ENCODE data around the gene MEGF11. TPM values are rescaled to one million over a fixed set of nuclear protein-coding genes. Genes with fewer than 3 reads are reported as not detected.

Gene MEGF11
- polyA plus RNA-seq, 3 donors, result not detected

GRCh38 chr15:66156310-66156975 lies 97.1 kb downstream of the MEGF11 start:
- Histone ChIP-seq H3K9me3 (replicated peaks in 1 of 2; ENCODE audit: control insufficient read depth in 1 of 2, insufficient read depth in 1 of 2, low read length in 2 of 2) (no peaks in the 10 kb centered on the region), H4K20me1 (ENCODE audit: insufficient read depth, low read length) (no peaks in the 10 kb centered on the region), H3K36me3 (replicated peaks in 1 of 2; ENCODE audit: control insufficient read depth in 1 of 2, insufficient read depth in 2 of 2, low read length in 2 of 2) (no peaks in the 10 kb centered on the region), H3K27me3 (ENCODE audit: control insufficient read depth in 2 of 2, insufficient read depth in 2 of 2, low read length in 2 of 2) (no peaks in the 10 kb centered on the region), H2AFZ (ENCODE audit: insufficient read depth, low read depth, low read length, poor library complexity, severe bottlenecking) (no peak overlapping the region), H3K4me1 (ENCODE audit: control insufficient read depth in 1 of 2, insufficient read depth in 2 of 2, low read length in 2 of 2) (no peaks in the 10 kb centered on the region), H3K9ac (ENCODE audit: insufficient read depth, low read length, poor library complexity, severe bottlenecking) (no peak overlapping the region), H3K79me2 (ENCODE audit: insufficient read depth, low read length) (no peaks in the 10 kb centered on the region), H3K27ac (ENCODE audit: low read depth in 1 of 2, low read length in 2 of 2) (no peak overlapping the region), H3K4me2 (replicated peaks; ENCODE audit: extremely low read depth, low read length, poor library complexity, severe bottlenecking) (no peak overlapping the region), H3K4me3 (replicated peaks in 1 of 3; ENCODE audit: low read depth in 2 of 3, low read length in 3 of 3) (no peak overlapping the region)
- Mint-ChIP-seq H3K4me1 (no peaks in the 10 kb centered on the region), H3K4me3 (no peak overlapping the region), H3K36me3 (no peaks in the 10 kb centered on the region), H3K27me3 (ENCODE audit: low read depth in 3 of 3) (peaks cover 4 to 8% (median 7%) of the 10 kb centered on the region in 3 donors), H3K27ac (no peak overlapping the region), H3K9me3 (peaks cover 0 to 2% (median 0%) of the 10 kb centered on the region in 7 donors)
- 87% methylated on average over 7 of the region's 10 CpGs for WGBS (ENCODE audit: insufficient coverage)
- no peak for TF ChIP-seq CTCF (IDR thresholded peaks at IDR 0.05)
- DNase-seq, result no peak
- intact Hi-C loops (cut with micrococcal nuclease), result no loop called here

GRCh38 chr15:66155065-66155464 lies 98.5 kb downstream of the MEGF11 start:
- H3K27ac ChIP-seq (ENCODE audit: low read depth in 1 of 2, low read length in 2 of 2), result no peak overlapping the region
- H3K9me3 ChIP-seq (replicated peaks in 1 of 2; ENCODE audit: control insufficient read depth in 1 of 2, insufficient read depth in 1 of 2, low read length in 2 of 2), result no peaks in the 10 kb centered on the region
- intact Hi-C loops (cut with micrococcal nuclease), result no loop called here
- no peaks in the 10 kb centered on the region for H3K36me3 ChIP-seq (replicated peaks in 1 of 2; ENCODE audit: control insufficient read depth in 1 of 2, insufficient read depth in 2 of 2, low read length in 2 of 2)
- no peak for TF ChIP-seq CTCF (IDR thresholded peaks at IDR 0.05)
- Mint-ChIP-seq H3K27me3 (ENCODE audit: low read depth in 3 of 3) (peaks cover 4 to 11% (median 9%) of the 10 kb centered on the region in 3 donors), H3K36me3 (no peaks in the 10 kb centered on the region), H3K27ac (no peak overlapping the region), H3K4me3 (no peak overlapping the region), H3K4me1 (no peaks in the 10 kb centered on the region), H3K9me3 (no peaks in the 10 kb centered on the region)
- H3K9ac ChIP-seq (ENCODE audit: insufficient read depth, low read length, poor library complexity, severe bottlenecking), result no peak overlapping the region
- H3K4me3 ChIP-seq (replicated peaks in 1 of 3; ENCODE audit: low read depth in 2 of 3, low read length in 3 of 3), result no peak overlapping the region
- H3K4me1 ChIP-seq (ENCODE audit: control insufficient read depth in 1 of 2, insufficient read depth in 2 of 2, low read length in 2 of 2), result no peaks in the 10 kb centered on the region
- no peaks in the 10 kb centered on the region for H4K20me1 ChIP-seq (ENCODE audit: insufficient read depth, low read length)
- H3K79me2 ChIP-seq (ENCODE audit: insufficient read depth, low read length), result no peaks in the 10 kb centered on the region
- DNase-seq, result no peak
- H3K27me3 ChIP-seq (ENCODE audit: control insufficient read depth in 2 of 2, insufficient read depth in 2 of 2, low read length in 2 of 2), result no peaks in the 10 kb centered on the region
- no peak overlapping the region for H2AFZ ChIP-seq (ENCODE audit: insufficient read depth, low read depth, low read length, poor library complexity, severe bottlenecking)
- WGBS (ENCODE audit: insufficient coverage), result 100% methylated on average over 1 of the region's 5 CpGs
- no peak overlapping the region for H3K4me2 ChIP-seq (replicated peaks; ENCODE audit: extremely low read depth, low read length, poor library complexity, severe bottlenecking)
